HG02623 (cell line): Measurements from ENCODE around the gene MAGEA4.
"Not testable (repeated sequence)": the region's sequence is repeated elsewhere in the genome, so short reads cannot be mapped to it uniquely, and the experiment has no call there.

ENCODE experiments used
- ATAC-seq: cut with Tn5 transposase; IDR thresholded peaks from one replicate; pipeline ENCODE4 v1.9.1; 2021; ENCODE audit warnings: moderate library complexity; ENCODE audit not compliant: unreplicated experiment

Gene MAGEA4, protein sequence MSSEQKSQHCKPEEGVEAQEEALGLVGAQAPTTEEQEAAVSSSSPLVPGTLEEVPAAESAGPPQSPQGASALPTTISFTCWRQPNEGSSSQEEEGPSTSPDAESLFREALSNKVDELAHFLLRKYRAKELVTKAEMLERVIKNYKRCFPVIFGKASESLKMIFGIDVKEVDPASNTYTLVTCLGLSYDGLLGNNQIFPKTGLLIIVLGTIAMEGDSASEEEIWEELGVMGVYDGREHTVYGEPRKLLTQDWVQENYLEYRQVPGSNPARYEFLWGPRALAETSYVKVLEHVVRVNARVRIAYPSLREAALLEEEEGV

DNA sequence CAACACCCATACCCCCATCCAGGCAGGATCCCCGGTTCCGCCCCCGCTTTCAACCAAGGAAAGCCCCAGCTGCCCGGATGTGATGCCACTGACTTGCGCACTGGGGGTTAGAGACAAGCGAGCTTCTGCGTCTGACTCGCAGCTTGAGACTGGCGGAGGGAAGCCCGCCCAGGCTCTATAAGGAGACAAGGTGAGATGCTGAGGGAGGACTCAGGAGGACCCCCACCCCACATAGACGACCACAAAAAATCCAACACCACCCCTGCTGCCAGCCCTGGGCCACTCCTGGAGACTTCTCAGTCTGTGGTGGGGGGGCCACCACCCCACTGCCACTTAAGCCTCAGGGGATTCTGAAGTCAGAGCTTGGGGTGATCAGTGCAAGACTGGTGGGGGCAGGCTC, at the start of gene MAGEA4:
Gene MAGEA4 (plus strand): TSS at position 110 of the 400 bp plus-strand sequence. CDS start 10,776 bp downstream, outside the sequence.
- ATAC-seq: no peak

DNA sequence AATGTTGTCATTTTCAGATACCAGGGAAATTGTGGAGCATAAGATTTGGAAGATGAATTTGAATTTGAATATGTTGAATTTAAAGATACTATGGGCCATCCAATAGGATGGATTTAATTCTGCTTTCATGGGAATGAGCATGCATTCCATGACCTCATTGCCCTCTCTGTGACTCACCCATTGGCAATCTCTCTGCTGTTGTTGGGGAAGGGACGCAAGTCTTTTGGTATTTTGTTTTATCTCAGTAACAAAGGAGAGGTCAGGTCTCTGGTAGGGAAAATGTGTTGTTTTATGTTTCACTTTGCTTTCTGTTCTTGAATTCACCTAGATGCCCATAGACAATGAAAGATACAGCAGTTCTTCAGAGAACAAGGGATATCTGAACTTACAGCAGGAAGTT, 42.1 kb upstream of the MAGEA4 start:
- no peak for ATAC-seq

DNA sequence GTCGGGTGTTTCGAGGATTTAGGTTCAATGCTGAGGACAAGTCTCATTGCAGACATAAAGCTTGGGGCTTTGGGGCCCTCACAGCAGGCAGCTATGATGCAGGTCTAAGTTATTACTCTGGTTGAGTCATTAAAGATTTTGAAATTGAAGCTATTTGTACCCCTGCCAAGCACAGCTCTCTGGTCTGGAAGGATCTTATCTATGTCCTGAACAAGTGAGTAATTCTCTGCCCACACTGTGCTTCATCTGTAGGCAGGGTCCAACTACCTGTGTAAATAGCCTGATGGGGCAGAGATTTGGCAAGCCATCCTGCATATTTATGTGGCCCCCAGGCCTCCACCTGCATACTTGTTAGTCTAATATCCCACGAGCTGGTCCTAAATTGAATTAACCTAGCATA, 41.4 kb upstream of the MAGEA4 start:
- no peak for ATAC-seq

DNA sequence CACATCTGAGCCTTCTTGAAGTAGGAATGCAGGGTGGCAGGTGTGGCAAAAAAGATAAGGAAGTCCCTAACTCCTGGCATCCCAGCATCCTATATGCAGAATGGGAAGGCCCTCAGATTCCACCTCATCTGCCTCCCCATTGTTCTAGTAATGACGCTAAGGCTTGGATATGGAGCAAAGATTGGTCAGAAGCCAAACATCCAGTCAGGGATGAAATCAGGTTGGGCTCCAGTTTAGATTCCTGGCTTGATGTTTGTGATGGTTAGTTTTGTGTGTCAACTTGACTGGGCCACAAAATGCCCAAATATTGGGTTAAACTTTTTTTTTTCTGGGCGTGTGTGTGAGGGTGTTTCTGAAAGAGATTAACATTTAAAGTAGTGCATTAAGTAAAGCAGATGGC, 39.6 kb upstream of the MAGEA4 start:
- ATAC-seq: no peak

DNA sequence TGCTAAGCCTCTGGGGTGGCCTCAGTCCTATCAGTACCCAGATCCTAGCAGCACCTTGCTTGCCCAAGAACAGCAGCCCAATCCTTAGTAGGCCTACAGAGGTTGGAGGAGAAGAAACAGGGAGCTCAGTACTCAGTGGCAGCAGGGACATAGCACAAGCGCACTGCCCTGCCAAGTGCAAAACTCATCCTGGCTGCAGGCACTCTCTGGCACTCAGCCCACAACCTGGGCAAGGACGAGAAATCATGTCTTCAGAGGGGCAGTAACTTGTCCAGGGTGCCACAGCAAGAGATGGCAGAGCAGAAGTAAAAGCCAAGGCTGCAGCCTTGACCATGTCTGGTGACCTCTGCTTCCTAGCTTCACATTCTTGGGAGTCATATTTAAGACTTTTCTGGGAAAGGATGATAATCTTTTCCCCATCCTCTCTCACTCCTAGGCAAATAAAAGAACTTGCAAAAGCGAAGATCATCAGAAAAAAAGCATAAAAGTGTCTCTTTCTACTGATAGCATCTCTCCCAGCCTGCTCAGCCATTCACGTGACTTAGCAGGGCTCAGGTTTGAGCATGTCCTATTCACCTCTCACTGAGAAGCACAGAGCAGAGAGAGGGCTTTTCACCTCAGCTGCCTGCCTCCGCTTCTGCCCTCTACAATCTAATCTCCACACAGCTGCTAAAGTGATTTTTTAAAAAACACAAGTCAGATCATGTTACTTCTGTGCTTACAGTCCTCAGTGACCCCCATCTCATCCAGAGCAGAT, 37.2 kb upstream of the MAGEA4 start:
- ATAC-seq: no peak

DNA sequence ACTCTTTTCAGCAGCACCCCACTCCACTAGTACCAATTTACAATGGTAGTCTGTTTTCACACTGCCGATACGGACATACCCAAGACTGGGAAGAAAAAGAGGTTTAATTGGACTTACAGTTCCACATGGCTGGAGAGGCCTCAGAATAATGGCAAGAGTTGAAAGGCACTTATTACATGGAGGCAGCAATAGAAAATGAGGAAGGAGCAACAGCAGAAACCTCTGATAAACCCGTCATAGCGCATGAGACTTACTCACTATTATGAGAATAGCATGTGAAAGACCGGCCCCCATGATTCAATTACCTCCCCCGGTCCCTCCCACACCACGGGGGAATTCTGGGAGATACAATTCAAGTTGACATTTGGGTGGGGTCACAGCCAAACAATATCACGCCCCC, 34.1 kb upstream of the MAGEA4 start:
- no peak for ATAC-seq

DNA sequence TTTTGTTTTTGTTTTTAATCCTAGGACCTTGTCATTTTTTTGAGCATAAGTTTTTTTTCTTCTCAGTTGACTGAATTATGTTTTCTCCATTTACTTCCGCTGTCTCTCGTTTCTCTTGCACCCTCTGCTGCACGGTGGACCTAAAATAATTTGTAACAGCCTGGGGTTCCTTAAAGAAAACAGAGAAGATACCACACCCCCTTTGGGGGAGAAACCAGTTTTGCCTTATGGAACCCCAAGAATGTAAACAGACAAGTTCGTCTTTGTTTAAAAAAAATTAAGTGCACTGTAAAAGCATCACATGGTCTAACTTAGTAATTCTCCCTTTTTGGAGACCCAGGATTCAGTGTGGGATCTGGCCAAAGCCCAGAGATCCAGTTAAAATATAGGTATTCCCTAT, 32.8 kb upstream of the MAGEA4 start:
- no peak for ATAC-seq

DNA sequence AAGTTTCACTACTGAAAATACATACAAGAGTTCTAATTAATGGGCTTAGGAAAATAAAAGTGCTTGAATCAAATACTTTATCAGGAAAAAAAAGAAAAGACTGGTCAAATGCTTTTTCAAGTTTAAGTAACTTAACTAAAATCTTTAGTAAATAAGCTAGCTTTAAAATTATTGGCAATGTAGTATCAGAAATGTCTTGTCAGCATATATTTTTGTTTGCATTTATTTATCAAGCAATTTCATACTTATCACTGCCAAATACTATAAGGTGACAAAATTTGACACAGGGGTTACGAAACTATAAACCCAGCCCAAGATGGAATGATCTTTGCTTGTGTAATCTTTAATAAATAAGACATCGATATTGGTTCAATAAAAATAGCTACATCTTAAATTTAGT, 31.8 kb upstream of the MAGEA4 start:
- no peak for ATAC-seq

DNA sequence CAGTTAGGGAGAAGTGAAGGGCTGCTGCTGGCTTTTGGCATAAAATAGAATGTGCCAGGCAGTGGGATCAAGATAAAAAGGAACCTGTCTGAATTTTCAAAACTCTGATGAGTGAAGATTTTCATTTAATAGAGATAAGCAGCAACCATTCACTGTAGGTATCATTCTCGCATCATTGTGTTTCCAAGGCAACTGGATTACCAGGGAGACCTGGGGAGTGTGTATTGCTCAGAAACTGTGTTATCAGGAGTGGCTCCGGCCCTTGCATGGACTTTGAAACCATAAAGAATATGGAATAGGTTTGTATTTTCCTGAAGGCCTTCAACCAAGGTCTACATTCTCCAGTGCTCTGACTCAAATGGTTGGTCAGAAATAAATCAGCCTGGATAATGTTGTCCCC, 23.3 kb upstream of the MAGEA4 start:
- no peak for ATAC-seq

DNA sequence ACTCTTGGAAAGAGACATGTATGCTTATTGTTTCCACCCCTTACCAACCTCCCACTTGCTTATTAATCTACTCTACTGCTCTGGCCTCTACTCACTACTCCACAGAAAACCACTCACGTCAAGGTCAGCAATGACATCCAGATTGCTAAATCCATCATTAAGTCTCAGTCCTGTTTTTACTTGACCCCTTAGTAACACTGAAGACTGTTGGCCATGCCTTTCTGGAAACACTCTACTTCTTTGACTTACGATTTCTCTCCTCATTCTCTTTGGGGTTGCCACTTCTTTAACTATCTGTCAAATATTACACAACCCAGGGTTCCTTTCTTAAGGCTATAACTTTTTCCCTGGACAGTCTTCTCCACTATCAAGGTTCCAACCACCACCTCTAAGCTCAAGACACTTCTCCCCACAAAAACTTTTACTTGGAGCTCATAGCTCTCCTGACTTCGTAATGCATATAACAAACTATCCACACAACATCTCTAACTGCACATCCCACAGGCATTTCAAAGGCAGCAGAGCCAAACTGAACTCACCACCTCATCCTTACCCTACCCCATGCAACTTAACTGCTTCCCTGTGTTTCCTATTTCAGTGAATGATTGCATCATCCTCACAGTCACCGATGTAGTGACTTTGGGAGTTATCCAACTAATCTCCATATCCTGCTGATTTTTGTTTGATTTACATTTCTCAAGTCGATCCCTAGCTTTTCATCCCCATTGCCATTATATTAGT, 15.8 kb upstream of the MAGEA4 start:
- ATAC-seq: no peak

DNA sequence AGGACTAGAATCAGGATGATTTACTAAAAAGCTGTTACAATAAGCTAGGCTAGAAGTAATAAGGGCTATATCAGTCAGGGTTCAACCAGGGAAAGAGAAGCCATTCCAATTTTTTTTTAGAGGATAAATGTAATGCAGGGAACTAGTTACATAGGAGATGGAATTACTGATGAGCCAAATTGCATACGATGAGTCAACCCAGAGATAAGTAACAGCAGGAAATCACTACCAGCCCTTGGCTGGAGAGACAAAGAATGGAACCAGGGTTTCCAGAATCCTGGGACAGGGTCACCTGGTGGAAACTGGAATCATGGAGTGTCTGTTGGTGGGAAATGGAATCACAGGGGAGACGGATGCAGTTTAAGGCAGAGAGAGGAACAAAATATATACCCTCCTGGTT, 13.1 kb upstream of the MAGEA4 start:
- no peak for ATAC-seq

DNA sequence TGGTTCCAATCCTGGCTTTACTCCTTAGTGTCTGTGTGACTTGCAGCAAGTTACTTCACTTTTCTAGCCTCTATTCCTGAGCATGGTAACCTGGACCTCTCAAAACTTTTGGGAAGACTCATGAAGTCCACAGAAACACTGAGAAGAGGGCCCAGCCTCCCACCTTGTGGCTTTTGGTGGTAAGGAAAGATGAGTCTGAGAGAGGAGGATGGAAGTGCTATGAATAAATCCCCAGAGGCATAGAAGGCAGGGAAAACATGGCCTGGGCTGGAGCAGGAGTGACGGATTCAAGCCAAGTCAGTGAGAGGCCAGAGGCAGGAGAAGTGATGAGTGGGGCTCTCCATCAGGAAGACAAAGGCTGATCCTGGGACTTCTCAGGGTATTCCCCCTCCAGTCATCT, 10.9 kb upstream of the MAGEA4 start:
- no peak for ATAC-seq

DNA sequence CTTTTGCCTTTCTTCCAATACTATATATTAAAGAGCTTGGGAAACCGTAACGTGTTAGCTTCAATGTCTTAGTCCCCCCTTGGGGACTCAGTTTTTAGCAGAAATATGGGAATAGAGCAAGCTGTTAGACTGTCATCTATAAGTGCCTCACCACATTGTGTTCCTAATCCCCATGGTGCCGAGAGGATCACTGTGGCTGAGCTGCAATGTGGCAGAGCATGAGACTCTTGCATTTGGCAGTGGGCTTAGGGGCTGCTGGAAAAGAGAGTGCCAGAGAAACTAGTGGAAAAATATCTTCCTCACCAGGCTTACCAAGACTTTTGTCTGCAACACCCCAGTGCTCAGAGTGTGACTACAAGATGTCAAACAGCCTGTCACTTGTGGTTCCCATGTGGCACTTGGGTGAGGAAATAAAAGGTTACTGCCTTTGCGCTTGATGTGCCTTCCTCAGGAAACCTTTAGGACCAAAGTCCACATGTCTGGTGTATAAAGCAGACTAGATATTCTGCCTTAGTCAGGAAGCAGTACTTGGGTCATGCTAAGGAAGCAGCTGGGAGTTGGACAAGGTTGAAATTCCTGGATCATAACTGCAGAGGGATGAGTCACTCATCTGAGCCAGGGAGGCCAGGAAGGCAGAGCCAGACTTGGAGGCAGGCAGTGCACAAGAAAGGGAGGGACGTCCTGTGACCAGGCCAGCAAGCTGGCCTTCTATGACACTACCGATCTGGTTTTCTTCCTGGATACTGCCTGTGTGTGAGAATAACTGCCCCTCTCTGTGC, 9.7 kb upstream of the MAGEA4 start:
- no peak for ATAC-seq

DNA sequence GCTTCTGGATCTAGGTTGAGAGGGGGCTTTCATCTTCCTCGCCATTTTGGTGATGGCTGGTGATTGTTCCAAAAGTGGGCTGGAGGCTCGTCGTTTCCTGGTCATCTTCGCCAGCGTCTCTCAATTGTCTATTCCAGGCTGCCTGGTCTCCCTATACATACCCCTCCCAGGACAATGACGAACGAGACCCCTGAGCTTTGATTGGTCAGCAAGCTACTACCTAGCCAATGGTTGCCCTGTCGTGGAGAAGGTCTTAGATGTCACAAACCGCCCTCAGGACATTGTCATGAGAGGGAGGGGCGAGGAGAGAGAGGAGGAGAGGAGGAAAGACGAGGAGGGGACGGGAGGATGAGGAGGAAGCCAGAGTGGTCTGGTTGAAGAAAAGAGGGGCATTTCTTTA, 7.7 kb upstream of the MAGEA4 start:
- ATAC-seq: no peak

DNA sequence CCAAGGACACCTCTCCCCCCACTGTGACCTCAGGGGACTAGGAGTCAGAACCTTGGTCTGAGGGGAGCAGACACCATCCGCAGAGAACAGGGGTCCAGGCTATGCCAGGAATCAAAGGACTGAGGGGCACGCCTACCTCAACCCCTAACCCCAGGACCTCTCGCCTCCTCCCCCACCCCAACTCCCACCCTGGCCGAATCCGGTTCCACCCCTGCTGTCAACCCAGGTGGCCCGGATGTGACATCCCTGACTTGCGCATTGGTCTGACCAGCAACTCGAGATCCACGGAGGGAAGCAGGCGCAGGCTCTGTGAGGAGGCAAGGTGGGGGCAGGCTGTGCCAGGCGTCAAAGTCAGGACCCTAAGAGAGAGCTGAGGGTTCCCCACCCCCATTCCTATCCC, 468 bp upstream of the MAGEA4 start:
- ATAC-seq: no peak

DNA sequence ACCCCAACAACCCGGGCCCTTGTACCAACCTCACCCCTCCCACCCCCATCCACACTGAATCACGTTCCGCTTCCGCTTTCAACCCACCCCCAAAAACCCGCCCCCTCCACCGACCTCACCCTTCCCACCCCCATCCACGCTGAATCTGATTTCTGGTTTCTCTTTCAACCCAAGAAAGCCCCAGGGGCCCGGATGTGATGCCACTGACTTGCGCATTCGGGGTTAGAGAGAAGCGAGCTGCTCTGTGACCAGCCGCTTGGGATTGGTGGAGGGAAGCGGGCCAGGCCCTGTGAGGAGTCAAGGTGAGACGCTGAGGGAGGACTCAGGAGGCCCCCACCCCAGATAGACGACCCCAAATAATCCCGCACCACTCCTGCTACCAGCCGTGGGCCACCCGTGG, 6.0 kb downstream of the MAGEA4 start:
- ATAC-seq: not testable (repeated sequence)

DNA sequence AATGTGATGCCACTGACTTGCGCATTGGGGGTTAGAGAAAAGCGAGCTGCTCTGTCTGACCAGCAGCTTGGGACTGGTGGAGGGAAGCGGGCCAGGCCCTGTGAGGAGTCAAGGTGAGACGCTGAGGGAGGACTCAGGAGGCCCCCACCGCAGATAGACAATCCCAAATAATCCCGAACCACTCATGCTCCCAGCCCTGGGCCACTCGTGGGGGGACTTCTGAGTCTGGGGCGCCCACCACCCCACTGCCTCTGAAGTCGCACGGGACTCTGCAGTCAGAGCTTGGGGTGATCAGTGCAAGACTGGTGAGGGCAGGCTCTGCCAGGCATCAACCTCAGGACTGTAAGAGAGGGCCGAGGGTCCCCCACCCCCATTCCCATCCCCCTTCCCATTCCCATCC, 6.9 kb downstream of the MAGEA4 start:
- no peak for ATAC-seq

DNA sequence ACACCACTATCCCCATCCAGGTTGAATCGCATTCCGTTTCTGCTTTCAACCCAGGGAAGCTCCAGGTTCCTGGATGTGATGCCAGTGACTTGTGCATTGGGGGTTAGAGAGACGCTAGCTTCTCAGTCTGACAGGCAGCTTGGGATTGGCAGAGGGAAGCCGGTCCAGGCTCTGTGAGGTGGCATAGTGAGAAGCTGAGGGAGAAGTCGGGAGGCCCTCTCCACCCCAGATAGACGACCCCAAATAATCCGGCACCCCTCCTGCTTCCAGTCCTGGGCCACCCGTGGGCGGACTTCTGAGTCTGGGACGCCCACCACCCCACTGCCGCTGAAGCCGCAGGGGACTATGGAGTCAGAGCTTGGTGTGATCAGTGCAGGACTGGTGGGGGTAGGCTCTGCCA, 7.4 kb downstream of the MAGEA4 start:
- ATAC-seq: no peak

DNA sequence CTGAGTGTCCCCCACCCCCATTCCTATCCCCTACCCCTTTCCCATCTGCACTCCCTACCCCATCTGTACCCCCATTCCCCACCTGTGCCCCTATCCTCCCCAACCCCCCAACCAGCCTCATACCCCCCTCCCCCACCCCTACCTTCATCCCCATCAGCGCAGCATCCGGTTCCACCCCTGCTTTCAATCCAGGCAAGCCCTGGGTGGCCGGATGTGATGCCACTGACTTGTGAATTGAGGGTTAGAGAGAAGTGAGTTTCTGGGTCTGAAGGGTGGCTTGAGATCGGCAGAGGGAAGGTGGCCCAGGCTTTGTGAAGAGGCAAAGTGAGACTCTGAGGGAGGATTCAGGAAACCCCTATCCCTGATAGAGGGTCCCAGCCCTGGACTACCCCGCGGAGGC, 7.8 kb downstream of the MAGEA4 start:
- ATAC-seq: no peak

DNA sequence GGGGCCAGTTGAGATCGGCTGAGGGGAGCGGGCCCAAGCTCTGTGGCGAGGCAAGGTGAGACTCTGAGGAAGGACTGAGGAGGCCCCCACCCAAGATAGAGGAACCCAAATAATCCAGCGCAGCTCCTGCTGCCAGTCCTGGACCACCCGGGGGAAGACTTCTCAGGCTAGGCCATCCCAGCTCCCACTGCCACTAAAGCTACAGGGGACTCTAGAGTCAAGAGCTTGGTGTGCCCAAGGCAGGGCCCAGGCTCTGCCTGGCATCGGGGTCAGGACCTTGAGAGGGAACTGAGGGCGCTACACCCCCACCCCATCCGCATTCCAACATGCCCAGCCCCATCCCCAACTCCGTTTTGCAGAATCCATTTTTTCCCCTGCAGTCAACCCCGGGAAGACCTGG, 8.6 kb downstream of the MAGEA4 start:
- no peak for ATAC-seq

DNA sequence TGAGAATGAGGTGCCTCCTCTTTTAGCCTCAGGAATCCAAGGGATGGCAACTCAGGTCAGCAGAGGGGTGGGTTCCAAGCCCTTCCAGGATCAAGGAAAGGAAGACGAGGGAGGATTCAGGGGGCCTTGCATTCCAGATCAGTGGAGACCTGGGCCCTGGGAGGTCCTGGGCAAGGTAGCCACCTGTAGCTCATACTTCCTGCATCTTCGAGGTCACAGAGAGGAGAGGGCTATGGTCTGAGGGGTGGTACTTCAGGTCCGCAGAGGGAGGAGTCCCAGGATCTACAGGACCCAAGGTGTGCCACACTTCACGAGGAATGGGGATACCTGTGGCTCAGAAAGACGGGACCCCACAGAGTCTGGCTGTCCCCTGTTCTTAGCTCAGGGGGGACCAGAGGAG, 9.2 kb downstream of the MAGEA4 start:
- no peak for ATAC-seq
